CD4-positive, alpha-beta T cell (primary cell): ENCODE data around the gene INSL3. TPM values are rescaled to one million over a fixed set of nuclear protein-coding genes. Genes with fewer than 3 reads are reported as not detected.

Experiments
- ATAC-seq: fragments of 200-7000 bp; cut with Tn5 transposase; one replicate; pipeline ENCODE4 v1.10.0; 2022; ENCODE audit warnings: mild to moderate bottlenecking; ENCODE audit not compliant: poor library complexity
- CTCF ChIA-PET: fragments of 350-600 bp; sonication (Branson Sonifier 250); formaldehyde crosslinking; loops from one replicate; lab custom pipeline; 2021; ENCODE audit warnings: antibody characterized with exemption, inconsistent platforms; lab: Charles Lee
- POLR2A ChIA-PET: fragments of 350-600 bp; sonication (Branson Sonifier 250); formaldehyde crosslinking; loops from one replicate; lab custom pipeline; 2021; ENCODE audit warnings: antibody characterized with exemption, inconsistent platforms; lab: Charles Lee
- DNase-seq, 14 experiments: peaks; one replicate each; pipeline ENCODE4 v3.0.0-alpha.2; 2013 to 2020; ENCODE audit warnings: mixed read lengths in 2 of 14
- H3K27ac ChIP-seq, 2 donors: one replicate each; pipeline versions ENCODE4 v1.5.1 to v1.7.0; 2013; ENCODE audit warnings: low read length in 2 of 2, low read depth in 1 of 2, mild to moderate bottlenecking in 1 of 2
- H3K27me3 ChIP-seq, 2 experiments: 1 replicate in 1 of 2; 2 replicates in 1 of 2; pipeline versions ENCODE4 v1.6.1 to v1.7.0; 2013; ENCODE audit warnings: low read length in 2 of 2, control low read depth in 1 of 2, mild to moderate bottlenecking in 1 of 2, moderate library complexity in 1 of 2; ENCODE audit not compliant: insufficient read depth in 2 of 2, control insufficient read depth in 1 of 2
- H3K36me3 ChIP-seq: one replicate; pipeline ENCODE4 v1.6.1; 2013; ENCODE audit warnings: low read length, control low read depth; ENCODE audit not compliant: insufficient read depth
- H3K4me1 ChIP-seq: one replicate; pipeline ENCODE4 v1.6.1; 2013; ENCODE audit warnings: low read length, control low read depth; ENCODE audit not compliant: insufficient read depth
- H3K4me3 ChIP-seq: one replicate; pipeline ENCODE4 v1.5.1; 2013; ENCODE audit warnings: mild to moderate bottlenecking, low read length, moderate library complexity
- H3K9me3 ChIP-seq, 2 experiments: 1 replicate in 1 of 2; 2 replicates in 1 of 2; pipeline versions ENCODE4 v1.6.1 to v1.7.0; 2013; ENCODE audit warnings: low read length in 2 of 2, mild to moderate bottlenecking in 2 of 2, control low read depth in 1 of 2, moderate library complexity in 1 of 2; ENCODE audit not compliant: control insufficient read depth in 1 of 2, insufficient read depth in 1 of 2
- H3K27ac Mint-ChIP-seq: one replicate; pipeline ENCODE4 v1.8.0; 2020; ENCODE audit warnings: mixed read lengths
- H3K27me3 Mint-ChIP-seq: one replicate; pipeline ENCODE4 v1.8.0; 2021; ENCODE audit warnings: mixed read lengths
- H3K36me3 Mint-ChIP-seq: one replicate; pipeline ENCODE4 v1.8.0; 2021; ENCODE audit warnings: low read depth, mixed read lengths
- H3K4me1 Mint-ChIP-seq: one replicate; pipeline ENCODE4 v1.8.0; 2021; ENCODE audit warnings: low read depth, mixed read lengths
- H3K4me3 Mint-ChIP-seq: one replicate; pipeline ENCODE4 v1.8.0; 2020; ENCODE audit warnings: mild to moderate bottlenecking, mixed read lengths
- H3K9me3 Mint-ChIP-seq: one replicate; pipeline ENCODE4 v1.8.0; 2020; ENCODE audit warnings: mixed read lengths
- CTCF ChIP-seq: fragments of 200-600 bp; IDR thresholded peaks from one replicate; pipeline ENCODE4 v1.8.0; 2022; ENCODE audit warnings: antibody characterized with exemption, mild to moderate bottlenecking
- intact Hi-C, 2 experiments: fragments of 100-400 bp; cut with DNase I in 1 of 2; cut with micrococcal nuclease in 1 of 2; formaldehyde crosslinking; loops; one replicate each; pipeline versions ENCODE4 v1.15.1 to v1.9.0; 2023 to 2025; cut with DNase I, micrococcal nuclease
- total RNA-seq, 174 experiments: library from RNA in 2 of 174; stranded (reverse) in 2 of 174; gene quantifications; one replicate each; pipeline ENCODE4 v1.2.3 and lab custom pipeline; 2021 to 2026

INSL3 gene
- total RNA-seq, 2 experiments from 2014 or later, result 7.2 to 7.6 TPM

GRCh38 chr19:17843908-17844490 lies 22.7 kb upstream of the INSL3 start:
- intact Hi-C loops, result no loop called here
- peaks cover 75% of the 10 kb centered on the region for H3K4me1 ChIP-seq
- CTCF ChIA-PET, result interaction anchor here (1.0 kb wide), 1 partner anchor 11 kb away, joined by 5 read pairs; no protein-coding TSS in a partner anchor

DNA sequence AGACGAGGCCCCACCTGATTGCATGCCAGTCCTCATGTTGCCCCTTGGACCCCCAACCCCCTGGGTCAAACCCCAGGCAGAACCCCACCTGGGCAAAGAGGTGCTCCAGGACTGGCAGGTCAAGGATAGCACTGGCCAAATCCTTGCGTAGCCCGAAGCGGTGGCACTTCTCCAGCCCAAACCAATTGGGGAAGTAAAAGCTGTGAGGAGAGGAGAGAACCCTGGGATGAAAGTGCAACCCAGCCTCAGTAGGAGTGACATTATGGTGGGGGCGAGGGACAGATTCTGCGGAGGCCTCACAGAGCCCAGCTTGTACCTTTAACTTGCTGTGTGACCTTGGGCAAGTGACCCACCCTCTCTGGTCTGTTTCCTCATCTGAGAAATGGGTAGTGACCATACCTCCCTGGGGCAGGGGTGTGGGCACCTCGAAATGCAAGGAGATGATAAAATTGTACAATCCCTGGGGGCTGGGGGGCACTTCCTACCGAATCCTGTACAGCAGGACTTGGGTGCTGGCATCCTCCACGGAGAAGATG lies 22.0 kb upstream of the INSL3 start:
- H3K4me3 Mint-ChIP-seq, result peak overlapping the region; percentile 65
- CTCF ChIA-PET, result interaction anchor here (1.0 kb wide), 1 partner anchor 12 kb away, joined by 5 read pairs; no protein-coding TSS in a partner anchor
- POLR2A ChIA-PET, result interaction anchor here (1.2 kb wide), 1 partner anchor 16 kb away, joined by 6 read pairs; the partner anchor contains the start of gene RPL18A
- H3K9me3 ChIP-seq, result no peaks in the 10 kb centered on the region
- no peaks in the 10 kb centered on the region for H3K27me3 Mint-ChIP-seq
- no peaks in the 10 kb centered on the region for H3K27me3 ChIP-seq
- intact Hi-C loops, result no loop called here
- peak overlapping the region; percentile 94 for H3K27ac Mint-ChIP-seq
- peak overlapping the region in 1 of 2 donors; percentile 8 for H3K27ac ChIP-seq
- no peak overlapping the region for H3K4me3 ChIP-seq
- H3K4me1 Mint-ChIP-seq, result peaks cover 42% of the 10 kb centered on the region
- ATAC-seq (no peak), DNase-seq (no peak)
- TF ChIP-seq CTCF, result no peak
- H3K36me3 Mint-ChIP-seq, result peaks cover 80% of the 10 kb centered on the region
- H3K9me3 Mint-ChIP-seq, result no peaks in the 10 kb centered on the region
- peaks cover 69% of the 10 kb centered on the region for H3K4me1 ChIP-seq
- H3K36me3 ChIP-seq, result peaks cover 59% of the 10 kb centered on the region

More at GRCh38 chr19:17843908-17844490, 22.7 kb upstream of the INSL3 start:
- no peak for TF ChIP-seq CTCF
- Histone ChIP-seq H3K27ac (peak overlapping the region in 1 of 2 donors; percentile 8), H3K36me3 (peaks cover 54% of the 10 kb centered on the region), H3K9me3 (no peaks in the 10 kb centered on the region), H3K4me3 (no peak overlapping the region), H3K27me3 (no peaks in the 10 kb centered on the region)
- H3K36me3 Mint-ChIP-seq, result peaks cover 74% of the 10 kb centered on the region
- POLR2A ChIA-PET, result no interaction called here
- H3K27me3 Mint-ChIP-seq, result no peaks in the 10 kb centered on the region
- peaks cover 48% of the 10 kb centered on the region for H3K4me1 Mint-ChIP-seq
- no peak for DNase-seq
- peak overlapping the region; percentile 94 for H3K27ac Mint-ChIP-seq
- H3K4me3 Mint-ChIP-seq, result peak overlapping the region; percentile 99
- no peak for ATAC-seq
- no peaks in the 10 kb centered on the region for H3K9me3 Mint-ChIP-seq

- H3K36me3 Mint-ChIP-seq, result peaks cover 84% of the 10 kb centered on the region
- H3K9me3 Mint-ChIP-seq, result no peaks in the 10 kb centered on the region
- Histone ChIP-seq H3K4me1 (peaks cover 63% of the 10 kb centered on the region), H3K36me3 (peaks cover 65% of the 10 kb centered on the region), H3K9me3 (no peaks in the 10 kb centered on the region), H3K27me3 (no peaks in the 10 kb centered on the region), H3K4me3 (no peak overlapping the region), H3K27ac (peak overlapping the region in 1 of 2 donors; percentile 35)
- POLR2A ChIA-PET, result interaction anchor here (1.2 kb wide), 1 partner anchor 17 kb away, joined by 6 read pairs; the partner anchor contains the start of gene RPL18A
- no peak for TF ChIP-seq CTCF
- CTCF ChIA-PET, result no interaction called here
- H3K27me3 Mint-ChIP-seq, result no peaks in the 10 kb centered on the region
- H3K4me3 Mint-ChIP-seq, result no peak overlapping the region
- DNase-seq, result no peak
- peaks cover 36% of the 10 kb centered on the region for H3K4me1 Mint-ChIP-seq
- intact Hi-C loops, result no loop called here
- ATAC-seq, result no peak
- H3K27ac Mint-ChIP-seq, result peak overlapping the region; percentile 94
These were observed 21.5 kb upstream of the INSL3 start for GRCh38 chr19:17842663-17843291.
